NCI-H1092 (cell line): ENCODE results near the gene BCAN.

Source experiments
- DNase-seq: peaks from one replicate; lab custom pipeline; 2025; lab: John Stamatoyannopoulos, UW

The BCAN gene

DNA sequence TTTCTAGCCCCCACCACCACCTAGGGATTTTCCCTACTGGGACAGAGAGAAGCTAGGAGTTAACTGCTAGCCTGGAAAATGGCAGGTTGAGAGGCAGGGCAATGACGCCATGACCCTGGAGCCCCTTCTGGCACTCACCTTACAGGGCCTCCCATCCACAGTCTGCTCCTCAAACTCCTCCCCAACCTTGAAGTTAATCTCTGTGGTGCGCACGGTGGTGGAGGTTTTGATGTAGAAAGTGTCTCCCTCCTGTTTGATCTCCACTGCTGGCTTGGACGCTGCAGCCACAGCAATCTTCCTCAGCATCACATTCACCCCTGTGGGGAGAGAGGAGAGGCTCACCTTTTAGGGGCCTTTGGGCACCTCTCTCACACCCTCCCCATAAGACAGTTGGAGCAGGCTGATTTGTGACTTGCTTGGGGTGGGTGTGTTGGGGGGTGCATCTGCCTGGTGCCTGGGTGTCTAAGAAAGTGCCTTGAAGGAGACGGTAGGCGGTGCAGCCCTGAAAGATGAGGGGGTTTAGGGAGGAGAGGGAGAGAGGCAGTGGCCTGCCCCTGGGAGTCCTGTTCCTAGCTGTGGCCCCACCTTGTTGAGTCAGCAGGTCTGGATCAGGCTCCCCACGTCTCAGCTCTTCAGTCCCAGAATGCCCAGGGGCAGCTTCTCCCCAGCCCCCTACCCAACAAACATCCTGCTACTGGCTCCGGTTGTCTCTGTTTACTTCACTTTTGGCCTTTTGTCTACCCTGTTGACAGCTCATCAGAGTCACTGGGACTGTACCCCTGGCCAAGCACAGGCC is 59.0 kb downstream of the BCAN start:
- no peak for DNase-seq

DNA sequence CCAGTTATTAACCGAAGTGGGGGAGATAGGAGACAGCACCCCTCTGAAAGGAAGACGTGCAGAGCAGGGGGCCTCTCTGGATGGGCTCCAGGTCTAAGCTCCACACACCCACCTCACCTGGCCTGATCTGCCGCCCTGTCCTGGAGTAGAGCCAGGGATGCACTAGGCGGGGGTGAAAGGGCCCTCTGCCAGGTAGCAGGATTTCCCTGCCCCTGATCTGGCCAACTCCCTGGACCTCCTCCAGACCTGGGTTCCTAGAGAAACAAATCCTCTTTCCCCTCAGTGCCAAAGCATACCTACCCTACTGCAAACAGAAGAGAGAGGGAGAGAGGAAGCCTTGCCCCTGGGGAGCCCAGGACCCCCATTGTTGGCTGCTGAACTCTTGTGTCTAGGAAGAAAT is 61.4 kb downstream of the BCAN start:
- DNase-seq = no peak

DNA sequence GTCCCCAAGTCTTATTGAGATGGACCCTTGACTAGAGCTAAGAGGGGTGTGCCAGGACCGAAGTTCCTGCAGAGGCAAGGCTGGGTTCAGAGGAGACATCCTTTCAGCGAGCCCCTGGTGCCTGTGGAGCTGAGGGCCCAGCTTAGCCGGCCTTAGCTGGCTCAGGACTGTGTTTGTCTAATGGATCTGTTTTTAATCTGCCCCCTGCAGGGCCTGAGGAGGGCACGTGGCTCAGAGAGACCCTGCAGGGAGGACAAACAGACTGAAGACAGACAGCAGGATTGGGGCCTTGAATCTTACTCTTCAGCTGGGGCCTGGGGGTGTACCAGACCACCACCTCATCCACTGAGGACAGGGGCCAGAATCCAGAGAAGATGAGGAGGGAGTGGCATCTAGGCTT is 61.8 kb downstream of the BCAN start:
- no peak for DNase-seq

DNA sequence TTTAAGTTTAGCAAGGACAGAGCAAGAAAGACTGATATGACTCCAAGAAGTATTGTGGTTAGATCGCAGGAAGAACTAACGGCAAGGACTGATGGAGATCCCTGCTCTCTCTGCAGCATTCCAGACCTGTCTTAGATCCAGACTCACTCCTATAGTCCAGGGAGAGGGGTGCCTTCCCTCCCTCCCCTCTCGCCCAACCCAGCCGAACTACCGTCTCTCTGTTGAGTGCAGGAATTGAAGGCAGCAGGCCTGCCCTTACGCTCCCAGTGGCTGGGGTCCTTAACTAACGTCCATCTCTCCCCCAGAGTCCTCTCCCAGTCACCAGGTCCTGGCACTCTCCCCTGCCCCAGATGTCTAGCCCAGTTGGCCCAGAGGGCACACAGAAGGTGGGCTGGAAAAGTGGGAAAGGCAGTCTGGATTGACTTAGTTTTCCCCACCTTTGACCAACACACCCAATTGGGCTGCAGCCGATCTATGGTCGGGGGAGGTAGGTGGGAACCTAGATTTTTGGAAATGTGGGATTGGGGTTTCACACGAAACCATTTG is 62.3 kb downstream of the BCAN start:
- no peak for DNase-seq

DNA sequence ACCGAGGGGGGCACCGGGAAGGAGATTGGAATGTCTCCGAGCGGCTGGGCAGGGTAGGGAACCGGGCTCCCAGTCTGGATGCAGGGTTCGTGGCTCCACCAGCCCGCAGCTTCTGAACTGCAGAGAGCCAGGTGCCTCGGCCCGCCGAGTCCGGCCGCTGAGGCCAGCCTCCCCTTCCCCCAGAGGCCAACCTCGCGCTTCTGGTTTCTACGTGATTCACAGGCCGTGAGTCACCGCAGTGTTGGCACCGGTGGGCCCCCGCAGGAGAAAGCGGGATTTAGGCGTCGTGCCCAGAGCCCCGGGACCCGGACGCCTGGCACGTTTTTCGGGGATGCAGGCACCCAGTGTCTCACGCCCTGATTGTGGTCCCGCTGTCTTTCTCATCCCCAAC is 63.0 kb downstream of the BCAN start:
- DNase-seq = no peak

DNA sequence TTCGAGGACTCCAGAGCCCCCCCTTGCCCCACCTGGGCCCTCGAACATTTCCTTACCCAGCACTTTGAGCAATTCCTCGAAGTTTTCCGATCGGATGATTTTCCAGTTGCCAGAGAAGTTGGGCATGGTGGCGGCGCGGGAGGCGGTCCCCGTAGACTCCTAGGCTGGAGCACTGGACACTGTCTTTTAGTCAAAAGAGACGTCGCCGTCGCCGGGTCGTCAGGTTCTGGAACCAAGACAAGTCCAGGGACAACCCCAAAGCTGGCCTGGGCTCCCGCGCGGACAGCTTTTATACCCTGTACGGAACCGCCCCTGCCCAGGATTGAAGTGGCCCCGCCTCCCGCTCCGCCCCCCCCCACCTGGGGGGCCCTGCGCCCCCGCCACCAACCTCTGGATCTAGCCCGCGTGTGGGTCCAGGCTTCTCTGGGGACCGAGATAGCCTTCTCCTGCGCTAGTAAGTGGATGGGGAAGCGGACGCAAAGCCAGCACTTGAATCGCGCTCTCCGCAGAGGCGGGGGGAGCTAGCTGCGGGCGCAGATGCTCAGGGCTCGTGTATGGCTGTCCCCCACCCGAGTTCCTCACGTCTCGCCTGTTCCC is 63.5 kb downstream of the BCAN start, which contains the start of gene CRABP2:
Gene CRABP2 (minus strand): TSS at position 263 of the 597 bp plus-strand sequence. CDS start 137 bp downstream, at position 126.
- no peak for DNase-seq

DNA sequence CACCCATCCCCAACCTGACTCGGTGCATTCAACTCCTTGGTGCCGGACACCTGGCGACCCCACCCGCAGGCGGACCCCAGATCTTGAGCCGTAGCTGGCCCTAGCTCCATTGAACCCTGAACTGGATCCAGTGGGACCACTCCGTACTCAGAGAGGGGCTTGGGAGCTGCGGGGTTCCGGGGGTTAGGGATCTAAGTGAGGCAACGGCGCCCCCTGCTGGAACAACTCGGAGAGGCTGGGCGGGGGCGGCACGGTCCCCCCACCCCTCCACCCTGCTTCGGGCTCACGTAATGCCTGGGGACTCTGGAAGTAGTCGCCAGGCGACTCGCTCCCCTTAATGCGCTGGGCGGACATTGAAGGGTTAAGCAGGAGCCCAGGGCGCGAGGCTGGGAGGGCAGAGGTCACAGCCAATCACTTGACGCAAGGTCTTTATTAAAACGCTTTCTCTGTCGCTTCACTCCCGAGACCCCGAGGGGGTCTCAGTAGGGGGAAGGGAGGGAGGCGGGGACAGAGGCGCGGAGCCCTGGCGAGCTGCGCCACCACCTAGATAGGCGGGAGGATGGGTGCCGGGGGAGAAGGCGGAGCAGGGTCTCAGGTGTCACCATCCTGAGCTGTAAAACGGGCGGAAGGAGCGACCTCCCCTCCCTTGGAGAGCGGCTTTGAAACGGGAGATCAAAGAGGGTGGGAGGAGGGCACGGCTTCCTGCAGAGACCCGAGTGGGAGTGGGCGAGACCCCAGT is 64.2 kb downstream of the BCAN start:
- DNase-seq = peak; percentile 43

DNA sequence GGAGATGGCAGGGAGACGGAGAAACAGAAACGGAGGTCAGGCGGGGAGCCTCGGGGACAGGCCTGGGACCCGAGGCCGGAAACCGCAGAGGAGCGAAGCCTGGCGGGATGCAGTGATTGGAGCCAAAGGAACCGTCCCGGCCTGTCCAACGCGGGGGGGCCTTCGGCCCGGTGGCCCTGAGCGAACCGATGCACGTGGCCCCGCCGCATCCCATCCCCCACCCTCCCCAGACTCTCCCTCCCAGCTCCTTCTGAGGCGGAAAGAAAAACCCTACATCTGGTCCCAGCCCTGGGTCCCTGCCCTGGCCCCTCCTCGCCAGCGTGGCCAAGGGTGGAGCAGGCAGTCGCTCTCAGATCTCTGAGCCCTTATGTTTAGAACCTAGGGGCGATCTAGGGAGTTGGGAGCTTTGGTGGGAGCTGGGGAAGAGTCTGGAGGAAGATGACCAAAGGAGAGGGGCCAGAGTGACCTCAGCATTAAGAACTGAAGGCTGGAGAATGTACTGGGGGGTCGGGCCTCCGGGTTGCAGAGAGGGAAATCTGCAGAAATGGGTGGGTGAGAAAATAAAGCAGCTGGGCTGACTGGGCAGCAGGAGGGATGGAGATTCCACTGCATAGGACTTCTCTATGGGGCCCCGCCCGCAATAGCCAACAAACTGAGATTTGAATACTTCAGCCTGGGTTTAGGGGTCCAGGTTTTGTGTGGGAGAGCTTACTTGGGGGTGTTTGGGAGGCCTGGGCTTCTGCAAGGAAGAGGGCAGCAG is 64.9 kb downstream of the BCAN start:
- no peak for DNase-seq

DNA sequence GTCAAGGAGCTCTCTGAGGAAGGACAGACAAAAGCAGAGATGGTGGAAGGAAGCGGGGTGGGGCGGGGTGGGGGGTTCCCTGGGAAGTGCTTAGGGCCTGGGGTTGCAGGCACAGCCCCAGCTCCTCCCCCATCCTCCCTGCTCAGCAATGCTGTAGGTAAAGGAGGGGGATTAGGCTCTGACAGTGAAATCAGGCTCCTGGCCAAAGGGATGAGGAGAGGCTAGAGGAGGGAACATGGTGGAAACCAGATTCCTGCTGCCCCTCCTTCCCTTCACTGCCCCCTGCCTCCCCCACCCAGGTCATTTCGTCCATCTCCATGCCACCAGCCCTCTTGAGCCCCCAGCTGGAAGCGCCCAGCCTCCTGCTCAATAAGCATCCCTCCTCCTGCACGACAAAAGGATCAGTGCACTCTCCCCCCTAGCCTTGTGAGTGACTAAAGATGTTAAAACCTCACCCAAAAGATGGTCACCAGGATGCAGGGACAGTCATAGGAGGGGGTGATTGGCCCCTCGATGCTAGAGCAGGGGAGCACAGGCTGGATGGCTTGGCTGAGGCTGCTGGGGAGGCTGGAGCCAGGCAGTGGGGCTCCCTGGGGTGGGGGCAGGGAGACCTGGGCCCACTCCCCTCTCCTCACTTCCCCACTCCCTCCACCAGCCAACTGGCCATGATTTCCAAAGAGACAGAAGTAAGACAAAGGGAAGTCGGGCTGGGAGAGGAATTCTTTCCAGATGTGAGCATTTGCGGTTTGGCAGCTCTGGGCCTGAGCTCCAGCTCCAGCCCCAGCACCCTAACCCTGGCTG is 65.7 kb downstream of the BCAN start:
- DNase-seq = no peak

DNA sequence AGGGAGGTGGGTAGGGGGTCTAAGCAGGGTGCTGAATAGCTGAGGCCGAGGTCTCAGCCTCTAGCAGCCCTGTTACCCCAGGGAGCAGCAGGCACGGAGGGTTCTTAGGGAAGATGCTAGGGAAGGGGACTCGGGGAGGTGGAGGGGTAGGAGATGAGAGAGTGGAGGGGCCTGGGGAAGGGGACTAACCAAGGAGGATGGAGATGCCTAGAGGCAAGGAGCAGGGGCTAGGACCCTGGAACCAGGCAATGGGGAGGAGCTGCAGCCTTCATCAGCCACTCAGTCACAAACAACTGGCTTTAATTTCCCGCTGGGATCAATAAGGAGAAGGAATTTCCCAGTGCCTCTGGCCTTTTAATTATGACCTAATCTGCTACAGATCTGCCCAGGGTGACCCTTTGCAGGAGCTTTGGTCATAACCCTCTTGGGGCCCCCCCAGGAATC is 66.3 kb downstream of the BCAN start:
- no peak for DNase-seq

DNA sequence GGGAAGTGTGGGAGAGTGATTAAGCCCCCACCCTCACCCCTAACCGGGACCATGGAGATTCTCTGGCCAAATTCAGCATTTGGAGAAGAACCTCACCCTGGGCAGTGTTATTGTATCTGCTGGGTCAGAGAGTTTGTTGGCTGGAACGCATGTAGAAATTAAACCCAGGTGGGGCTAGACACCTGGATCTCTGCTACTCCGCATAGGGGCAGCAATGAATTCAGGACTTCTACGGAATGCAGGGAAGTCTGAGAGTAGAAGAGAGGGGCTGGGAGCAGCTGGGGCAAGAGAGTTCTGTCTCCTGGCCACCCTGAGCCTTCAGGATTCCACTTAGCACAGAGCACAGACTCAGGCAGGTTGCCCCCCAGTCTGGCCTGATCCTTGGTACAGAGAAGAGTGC is 67.1 kb downstream of the BCAN start:
- DNase-seq = no peak
